Measurements from ENCODE around the gene DTHD1. TPM values are rescaled to one million over a fixed set of nuclear protein-coding genes. Genes with fewer than 3 reads are reported as not detected.

Gene DTHD1
- total and polyA plus RNA-seq, 4 donors = 0.06 to 0.42 (median 0.07) TPM; not detected in 1

DNA sequence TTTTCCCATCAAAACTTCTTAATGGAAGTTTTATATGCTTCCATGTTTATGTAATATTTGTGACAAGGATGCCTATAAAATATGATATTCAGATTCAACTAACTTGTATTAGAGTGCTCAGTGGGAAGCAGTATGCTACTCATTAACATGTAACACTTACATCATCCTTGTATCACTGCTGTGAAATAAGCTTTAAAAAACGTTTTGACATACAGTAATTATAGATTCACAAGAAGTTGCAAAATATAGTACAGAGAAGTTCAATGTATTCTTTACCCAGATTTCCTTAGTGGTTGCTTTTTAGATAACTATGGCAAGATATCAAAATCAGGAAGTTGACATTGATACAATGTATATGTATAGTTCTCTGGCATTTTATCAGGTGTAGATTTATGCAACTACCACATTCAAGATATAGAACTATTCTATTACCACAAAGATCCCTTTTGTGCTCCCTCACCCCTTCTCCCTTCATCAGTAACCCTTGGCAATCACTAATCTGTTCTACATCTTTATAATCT is 56.3 kb downstream of the DTHD1 start:
- no peak overlapping the region for H3K9ac ChIP-seq (ENCODE audit: low read depth in 1 of 2, low read length in 2 of 2)
- no peaks in the 10 kb centered on the region for H3K27me3 ChIP-seq (ENCODE audit: control insufficient read depth in 4 of 4, insufficient read depth in 4 of 4, low read length in 3 of 4)
- 16% methylated on average over 1 of the region's 1 CpG for WGBS
- no peak overlapping the region for H3K4me3 ChIP-seq (ENCODE audit: low read depth in 1 of 3, low read length in 3 of 3)
- no peak overlapping the region for H3K27ac ChIP-seq (ENCODE audit: low read depth in 1 of 2, low read length in 2 of 2)
- no peaks in the 10 kb centered on the region for H3K9me3 ChIP-seq (ENCODE audit: control insufficient read depth in 4 of 4, low read length in 3 of 4)
- H3K36me3 ChIP-seq (ENCODE audit: control insufficient read depth in 4 of 4, insufficient read depth in 3 of 4, low read depth in 1 of 4, low read length in 3 of 4) = no peaks in the 10 kb centered on the region
- TF ChIP-seq FOXA1 (IDR thresholded peaks at IDR 0.05) (no peak), FOXA2 (IDR thresholded peaks at IDR 0.05) (no peak)
- no peaks in the 10 kb centered on the region for H3K4me1 ChIP-seq (ENCODE audit: control insufficient read depth in 4 of 4, insufficient read depth in 4 of 4, low read length in 3 of 4)
- DNase-seq (ENCODE audit: low spot score) = no peak

DNA sequence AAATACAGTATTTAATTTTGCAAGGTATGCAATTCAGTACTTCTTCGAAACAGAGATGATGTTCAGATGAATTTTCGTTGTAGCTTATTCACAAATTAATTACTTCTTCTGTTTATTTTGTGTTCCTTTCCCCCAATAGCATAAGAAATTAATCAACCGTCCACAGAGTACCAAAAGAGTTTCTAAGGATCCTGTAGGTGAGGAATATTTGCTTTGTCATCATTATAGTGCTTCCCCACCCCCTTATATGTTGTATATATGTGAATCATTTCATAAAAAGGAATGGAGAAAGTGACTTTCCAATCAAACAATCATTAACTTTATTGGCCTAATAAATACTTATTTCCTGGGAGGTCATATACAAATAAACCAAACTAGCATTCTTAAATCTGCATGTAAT is 57.6 kb downstream of the DTHD1 start:
- Histone ChIP-seq H3K9me3 (ENCODE audit: control insufficient read depth in 4 of 4, low read length in 3 of 4) (no peaks in the 10 kb centered on the region), H3K9ac (ENCODE audit: low read depth in 1 of 2, low read length in 2 of 2) (no peak overlapping the region), H3K4me3 (ENCODE audit: low read depth in 1 of 3, low read length in 3 of 3) (no peak overlapping the region), H3K36me3 (ENCODE audit: control insufficient read depth in 4 of 4, insufficient read depth in 3 of 4, low read depth in 1 of 4, low read length in 3 of 4) (no peaks in the 10 kb centered on the region), H3K27me3 (ENCODE audit: control insufficient read depth in 4 of 4, insufficient read depth in 4 of 4, low read length in 3 of 4) (no peaks in the 10 kb centered on the region), H3K27ac (ENCODE audit: low read depth in 1 of 2, low read length in 2 of 2) (no peak overlapping the region), H3K4me1 (ENCODE audit: control insufficient read depth in 4 of 4, insufficient read depth in 4 of 4, low read length in 3 of 4) (no peaks in the 10 kb centered on the region)
- WGBS = 76% methylated on average over 3 of the region's 3 CpGs
- no peak for TF ChIP-seq FOXA1 (IDR thresholded peaks at IDR 0.05)
- TF ChIP-seq, protein P1, sequence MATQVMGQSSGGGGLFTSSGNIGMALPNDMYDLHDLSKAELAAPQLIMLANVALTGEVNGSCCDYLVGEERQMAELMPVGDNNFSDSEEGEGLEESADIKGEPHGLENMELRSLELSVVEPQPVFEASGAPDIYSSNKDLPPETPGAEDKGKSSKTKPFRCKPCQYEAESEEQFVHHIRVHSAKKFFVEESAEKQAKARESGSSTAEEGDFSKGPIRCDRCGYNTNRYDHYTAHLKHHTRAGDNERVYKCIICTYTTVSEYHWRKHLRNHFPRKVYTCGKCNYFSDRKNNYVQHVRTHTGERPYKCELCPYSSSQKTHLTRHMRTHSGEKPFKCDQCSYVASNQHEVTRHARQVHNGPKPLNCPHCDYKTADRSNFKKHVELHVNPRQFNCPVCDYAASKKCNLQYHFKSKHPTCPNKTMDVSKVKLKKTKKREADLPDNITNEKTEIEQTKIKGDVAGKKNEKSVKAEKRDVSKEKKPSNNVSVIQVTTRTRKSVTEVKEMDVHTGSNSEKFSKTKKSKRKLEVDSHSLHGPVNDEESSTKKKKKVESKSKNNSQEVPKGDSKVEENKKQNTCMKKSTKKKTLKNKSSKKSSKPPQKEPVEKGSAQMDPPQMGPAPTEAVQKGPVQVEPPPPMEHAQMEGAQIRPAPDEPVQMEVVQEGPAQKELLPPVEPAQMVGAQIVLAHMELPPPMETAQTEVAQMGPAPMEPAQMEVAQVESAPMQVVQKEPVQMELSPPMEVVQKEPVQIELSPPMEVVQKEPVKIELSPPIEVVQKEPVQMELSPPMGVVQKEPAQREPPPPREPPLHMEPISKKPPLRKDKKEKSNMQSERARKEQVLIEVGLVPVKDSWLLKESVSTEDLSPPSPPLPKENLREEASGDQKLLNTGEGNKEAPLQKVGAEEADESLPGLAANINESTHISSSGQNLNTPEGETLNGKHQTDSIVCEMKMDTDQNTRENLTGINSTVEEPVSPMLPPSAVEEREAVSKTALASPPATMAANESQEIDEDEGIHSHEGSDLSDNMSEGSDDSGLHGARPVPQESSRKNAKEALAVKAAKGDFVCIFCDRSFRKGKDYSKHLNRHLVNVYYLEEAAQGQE (IDR thresholded peaks at IDR 0.05) = no peak
- no peak for TF ChIP-seq TAF1 (conservative IDR thresholded peaks at IDR 0.05)
- no peak for TF ChIP-seq YY1 (IDR thresholded peaks at IDR 0.05)
- TF ChIP-seq HNF4G (IDR thresholded peaks at IDR 0.05) = no peak
- no peak for TF ChIP-seq GABPA (IDR thresholded peaks at IDR 0.05 in 1 of 2, conservative IDR thresholded peaks at IDR 0.05 in 1 of 2)
- no peak for TF ChIP-seq JUND (IDR thresholded peaks at IDR 0.05)
- no peak for TF ChIP-seq EGR1 (IDR thresholded peaks at IDR 0.05; ENCODE audit: low read depth in 2 of 2)
- TF ChIP-seq, protein P2, sequence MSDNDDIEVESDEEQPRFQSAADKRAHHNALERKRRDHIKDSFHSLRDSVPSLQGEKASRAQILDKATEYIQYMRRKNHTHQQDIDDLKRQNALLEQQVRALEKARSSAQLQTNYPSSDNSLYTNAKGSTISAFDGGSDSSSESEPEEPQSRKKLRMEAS (IDR thresholded peaks at IDR 0.05) = no peak
- TF ChIP-seq, protein P3, sequence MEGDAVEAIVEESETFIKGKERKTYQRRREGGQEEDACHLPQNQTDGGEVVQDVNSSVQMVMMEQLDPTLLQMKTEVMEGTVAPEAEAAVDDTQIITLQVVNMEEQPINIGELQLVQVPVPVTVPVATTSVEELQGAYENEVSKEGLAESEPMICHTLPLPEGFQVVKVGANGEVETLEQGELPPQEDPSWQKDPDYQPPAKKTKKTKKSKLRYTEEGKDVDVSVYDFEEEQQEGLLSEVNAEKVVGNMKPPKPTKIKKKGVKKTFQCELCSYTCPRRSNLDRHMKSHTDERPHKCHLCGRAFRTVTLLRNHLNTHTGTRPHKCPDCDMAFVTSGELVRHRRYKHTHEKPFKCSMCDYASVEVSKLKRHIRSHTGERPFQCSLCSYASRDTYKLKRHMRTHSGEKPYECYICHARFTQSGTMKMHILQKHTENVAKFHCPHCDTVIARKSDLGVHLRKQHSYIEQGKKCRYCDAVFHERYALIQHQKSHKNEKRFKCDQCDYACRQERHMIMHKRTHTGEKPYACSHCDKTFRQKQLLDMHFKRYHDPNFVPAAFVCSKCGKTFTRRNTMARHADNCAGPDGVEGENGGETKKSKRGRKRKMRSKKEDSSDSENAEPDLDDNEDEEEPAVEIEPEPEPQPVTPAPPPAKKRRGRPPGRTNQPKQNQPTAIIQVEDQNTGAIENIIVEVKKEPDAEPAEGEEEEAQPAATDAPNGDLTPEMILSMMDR (IDR thresholded peaks at IDR 0.05; ENCODE audit: low read depth, low read length, missing input control) = no peak
- no peak for TF ChIP-seq ATF3 (IDR thresholded peaks at IDR 0.05)
- TF ChIP-seq HNF4A (conservative IDR thresholded peaks at IDR 0.05) = no peak
- TF ChIP-seq NR2F2 (IDR thresholded peaks at IDR 0.05) = no peak
- DNase-seq (ENCODE audit: low spot score) = no peak

Data from liver (tissue), 9 donors.